ENCODE data around the gene KLHDC8A.
"Not testable (repeated sequence)": the region's sequence is repeated elsewhere in the genome, so short reads cannot be mapped to it uniquely, and the experiment has no call there.

KLHDC8A gene

GRCh38 chr1:205370780-205371179 is 14.1 kb upstream of the KLHDC8A start:
- no peak for DNase-seq

GRCh38 chr1:205369701-205370123 is 13.0 kb upstream of the KLHDC8A start:
- DNase-seq, result no peak

GRCh38 chr1:205368478-205368877 is 11.8 kb upstream of the KLHDC8A start:
- no peak for DNase-seq

GRCh38 chr1:205365945-205366463 is 9.3 kb upstream of the KLHDC8A start:
- DNase-seq, result no peak

GRCh38 chr1:205365086-205365485 is 8.4 kb upstream of the KLHDC8A start:
- DNase-seq, result not testable (repeated sequence)

GRCh38 chr1:205360891-205361290 is 4.2 kb upstream of the KLHDC8A start:
- DNase-seq, result no peak

- DNase-seq, result no peak
These were observed 3.2 kb upstream of the KLHDC8A start for GRCh38 chr1:205359771-205360565.

- DNase-seq, result no peak
These were observed 1.9 kb upstream of the KLHDC8A start for GRCh38 chr1:205358579-205358978.

GRCh38 chr1:205357567-205357966 is 845 bp upstream of the KLHDC8A start:
- no peak for DNase-seq

GRCh38 chr1:205355075-205355453 is 1.7 kb downstream of the KLHDC8A start:
- DNase-seq, result no peak

- peak; percentile 62 for DNase-seq
These were observed 2.3 kb downstream of the KLHDC8A start for GRCh38 chr1:205354259-205355074.

GRCh38 chr1:205353612-205354011 is 3.1 kb downstream of the KLHDC8A start:
- DNase-seq, result no peak

- no peak for DNase-seq
These were observed 3.5 kb downstream of the KLHDC8A start for GRCh38 chr1:205353191-205353590.

GRCh38 chr1:205351984-205352713 is 4.6 kb downstream of the KLHDC8A start:
- DNase-seq, result peak; percentile 45

- no peak for DNase-seq
These were observed 6.0 kb downstream of the KLHDC8A start for GRCh38 chr1:205350691-205351141.

- DNase-seq, result no peak
These were observed 6.6 kb downstream of the KLHDC8A start for GRCh38 chr1:205350124-205350523.

- peak; percentile 16 for DNase-seq
These were observed 7.9 kb downstream of the KLHDC8A start for GRCh38 chr1:205348554-205349487.

- DNase-seq, result no peak
These were observed 9.7 kb downstream of the KLHDC8A start for GRCh38 chr1:205346956-205347574.

- DNase-seq, result no peak
These were observed 11.0 kb downstream of the KLHDC8A start for GRCh38 chr1:205345761-205346160.

- no peak for DNase-seq
These were observed 12.4 kb downstream of the KLHDC8A start for GRCh38 chr1:205344066-205344928.

Data from fibroblast of skin of right quadriceps (primary cell).